HTR-8/SVneo (cell line): ENCODE data around the gene REPS1.
"Not testable (repeated sequence)": the region's sequence is repeated elsewhere in the genome, so short reads cannot be mapped to it uniquely, and the experiment has no call there.

Experiments
- DNase-seq: peaks from one replicate; pipeline ENCODE4 v3.0.0; 2011; ENCODE audit warnings: low spot score, mixed read lengths; ENCODE audit not compliant: insufficient read length
- FAIRE-seq: peaks from 2 replicates; lab custom pipeline; 2011; peaks lifted over from hg19 to GRCh38; lab: Jason Lieb, UNC

REPS1 gene, protein sequence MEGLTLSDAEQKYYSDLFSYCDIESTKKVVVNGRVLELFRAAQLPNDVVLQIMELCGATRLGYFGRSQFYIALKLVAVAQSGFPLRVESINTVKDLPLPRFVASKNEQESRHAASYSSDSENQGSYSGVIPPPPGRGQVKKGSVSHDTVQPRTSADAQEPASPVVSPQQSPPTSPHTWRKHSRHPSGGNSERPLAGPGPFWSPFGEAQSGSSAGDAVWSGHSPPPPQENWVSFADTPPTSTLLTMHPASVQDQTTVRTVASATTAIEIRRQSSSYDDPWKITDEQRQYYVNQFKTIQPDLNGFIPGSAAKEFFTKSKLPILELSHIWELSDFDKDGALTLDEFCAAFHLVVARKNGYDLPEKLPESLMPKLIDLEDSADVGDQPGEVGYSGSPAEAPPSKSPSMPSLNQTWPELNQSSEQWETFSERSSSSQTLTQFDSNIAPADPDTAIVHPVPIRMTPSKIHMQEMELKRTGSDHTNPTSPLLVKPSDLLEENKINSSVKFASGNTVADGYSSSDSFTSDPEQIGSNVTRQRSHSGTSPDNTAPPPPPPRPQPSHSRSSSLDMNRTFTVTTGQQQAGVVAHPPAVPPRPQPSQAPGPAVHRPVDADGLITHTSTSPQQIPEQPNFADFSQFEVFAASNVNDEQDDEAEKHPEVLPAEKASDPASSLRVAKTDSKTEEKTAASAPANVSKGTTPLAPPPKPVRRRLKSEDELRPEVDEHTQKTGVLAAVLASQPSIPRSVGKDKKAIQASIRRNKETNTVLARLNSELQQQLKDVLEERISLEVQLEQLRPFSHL

GRCh38 chr6:138987643-138988468, at the start of gene REPS1:
TSS of gene REPS1 (minus strand) at chr6:138988253. CDS start at chr6:138987682, 571 bp downstream.
- DNase-seq = peak; percentile 93
- no peak for FAIRE-seq

- FAIRE-seq = no peak
Observed at GRCh38 chr6:139037490-139037889, 49.4 kb upstream of the REPS1 start.

GRCh38 chr6:139030228-139030963, 42.3 kb upstream of the REPS1 start:
- no peak for FAIRE-seq
- no peak for DNase-seq

More at GRCh38 chr6:139037490-139037889, 49.4 kb upstream of the REPS1 start:
- DNase-seq = no peak

- FAIRE-seq (no peak), DNase-seq (peak; percentile 35)
Observed at GRCh38 chr6:139029470-139030227, 41.6 kb upstream of the REPS1 start.

DNA sequence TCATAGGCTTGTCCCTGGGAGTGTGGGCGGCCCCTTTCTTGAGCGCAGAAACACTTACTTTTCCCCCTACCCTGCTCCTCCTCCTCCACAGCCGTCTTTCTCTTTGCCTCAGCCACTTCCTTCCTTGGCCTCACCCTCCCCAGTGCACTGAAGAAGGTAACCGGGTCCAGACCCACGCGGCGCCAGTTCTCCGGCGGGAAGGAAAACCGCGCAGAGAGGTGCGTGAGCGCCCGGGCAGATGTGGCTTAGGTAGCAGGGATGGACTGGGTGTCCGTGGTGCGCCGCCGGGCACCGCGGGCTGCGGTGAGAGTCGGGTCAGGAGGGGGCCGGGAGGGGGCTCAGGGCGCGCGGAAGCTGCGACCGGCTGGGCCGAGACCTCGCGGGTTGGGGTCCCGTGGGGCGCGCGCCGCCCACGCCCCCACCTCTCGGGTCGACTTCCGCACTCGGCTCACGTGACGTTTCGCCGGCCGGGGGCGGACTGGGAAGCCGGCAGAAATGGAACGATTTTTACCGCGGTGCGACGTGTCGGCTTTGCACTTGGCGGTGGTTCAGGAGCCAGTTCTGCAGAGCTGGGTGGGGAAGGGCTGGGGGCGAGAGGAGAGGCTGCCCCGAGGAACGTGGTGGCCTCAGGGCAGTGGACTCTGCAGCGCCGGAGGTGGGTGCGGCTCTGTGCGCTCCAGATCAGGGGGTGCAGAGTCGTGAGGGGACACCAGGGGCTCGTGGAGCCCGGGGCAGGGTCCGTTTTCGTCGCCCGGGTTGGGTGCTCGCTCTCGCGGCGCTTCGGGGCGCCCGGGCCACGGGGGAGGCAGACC, 40.8 kb upstream of the REPS1 start, which contains the start of gene ABRACL:
Gene ABRACL, plus strand, starts transcription at position 88 of the 812 bp plus-strand sequence. CDS start 5,416 bp downstream, outside the sequence.
- FAIRE-seq (peak; percentile 4), DNase-seq (peak; percentile 69)

DNA sequence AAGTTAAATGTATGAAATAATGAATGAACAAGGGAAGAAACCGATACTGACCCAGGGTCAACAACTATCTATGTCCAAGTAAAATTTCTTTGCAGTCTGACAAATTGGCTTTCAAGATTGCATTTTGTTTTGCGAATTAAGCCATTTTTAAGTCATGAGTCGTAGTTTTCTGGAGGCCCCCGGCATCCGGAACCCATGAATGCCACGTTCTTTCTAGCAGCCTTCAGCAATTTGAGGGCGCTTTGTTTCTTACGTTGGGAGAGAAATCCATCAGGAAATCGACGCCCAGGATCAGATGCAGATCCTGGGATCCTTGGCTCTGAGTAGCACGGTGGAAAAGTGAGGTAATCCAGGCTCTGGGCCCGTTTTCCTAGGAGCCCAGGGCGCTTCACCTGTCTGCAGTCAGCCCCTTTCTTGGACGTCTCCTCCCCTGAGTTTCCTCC, 40.2 kb upstream of the REPS1 start:
- DNase-seq = no peak
- no peak for FAIRE-seq

GRCh38 chr6:139027620-139028182, 39.6 kb upstream of the REPS1 start:
- DNase-seq = peak; percentile 69
- FAIRE-seq = no peak

- not testable (repeated sequence) for FAIRE-seq, DNase-seq
Observed at GRCh38 chr6:139025416-139025815, 37.4 kb upstream of the REPS1 start.

GRCh38 chr6:139020689-139021088, 32.6 kb upstream of the REPS1 start:
- no peak for FAIRE-seq
- DNase-seq = no peak

- FAIRE-seq (no peak), DNase-seq (no peak)
Observed at GRCh38 chr6:139019722-139020121, 31.7 kb upstream of the REPS1 start.

DNA sequence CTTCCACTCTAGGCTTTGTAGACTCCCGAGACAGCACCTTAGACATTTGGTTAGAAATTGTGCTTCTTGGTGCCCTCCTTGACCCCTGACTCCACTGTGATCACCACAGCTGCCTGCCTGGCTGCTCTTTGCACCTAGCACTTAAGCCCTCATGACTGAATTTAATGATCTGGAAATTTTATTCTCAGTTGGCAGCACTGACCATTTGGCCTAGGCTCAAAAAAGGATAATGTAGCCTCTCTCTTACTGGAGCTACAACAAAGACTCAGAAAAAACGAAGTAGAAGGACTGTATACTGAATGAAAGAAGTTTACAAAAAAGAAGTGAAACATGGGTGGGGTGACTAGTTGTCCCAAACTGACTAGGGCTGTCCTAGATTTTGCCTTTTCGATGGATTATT, 29.2 kb upstream of the REPS1 start:
- FAIRE-seq = no peak
- no peak for DNase-seq

- no peak for DNase-seq
- FAIRE-seq = no peak
Observed at GRCh38 chr6:139016337-139017213, 28.5 kb upstream of the REPS1 start.

DNA sequence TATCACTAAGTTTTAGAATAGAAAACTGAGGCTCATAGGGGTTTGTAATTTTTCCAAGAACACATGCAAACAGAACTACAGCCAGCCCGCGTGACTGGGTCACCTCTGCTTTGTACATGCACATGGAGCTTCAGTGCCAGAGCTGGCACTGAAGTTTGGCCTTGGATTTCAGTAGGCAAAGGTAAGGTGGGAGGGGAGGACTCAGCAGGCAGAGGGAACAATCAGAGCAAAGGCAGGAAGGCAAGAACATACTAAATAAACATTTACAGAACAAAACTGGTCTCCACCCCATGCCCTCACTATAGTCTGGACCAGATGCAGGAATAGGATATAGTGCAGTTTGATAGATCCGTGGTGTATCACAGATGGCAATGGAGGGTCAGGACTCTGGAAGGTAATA, 26.9 kb upstream of the REPS1 start:
- no peak for FAIRE-seq
- no peak for DNase-seq

- DNase-seq (no peak), FAIRE-seq (no peak)
Observed at GRCh38 chr6:139013185-139013800, 25.2 kb upstream of the REPS1 start.

GRCh38 chr6:139011980-139012379, 23.9 kb upstream of the REPS1 start:
- DNase-seq = no peak
- FAIRE-seq = no peak

DNA sequence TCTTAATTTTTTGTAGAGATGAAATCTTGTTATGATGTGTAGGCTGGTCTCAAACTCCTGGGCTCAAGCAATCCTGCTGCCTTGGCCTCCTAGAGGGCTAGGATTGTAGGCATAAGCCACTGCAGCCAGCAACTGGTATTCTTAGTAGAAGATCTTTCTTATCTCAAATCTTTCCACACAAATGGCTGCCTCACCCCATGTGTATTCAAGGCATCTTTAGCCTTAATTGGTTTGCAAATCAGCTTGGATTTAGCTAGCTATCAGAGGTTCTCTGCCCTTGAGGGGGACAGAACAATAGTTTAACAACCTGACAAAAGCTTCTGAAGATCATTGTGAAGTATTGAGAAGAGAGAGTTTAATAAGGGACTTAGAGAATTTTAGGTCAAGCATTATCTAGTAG, 22.6 kb upstream of the REPS1 start:
- FAIRE-seq (no peak), DNase-seq (no peak)
